AG10803 (cell line): ENCODE measurements around the gene SPOCK1.

Experiments
- DNase-seq: peaks from one replicate; pipeline ENCODE4 v3.0.0; 2010; ENCODE audit warnings: low read depth
- H3K4me3 ChIP-seq: 2 replicates; pipeline ENCODE4 v1.5.1; 2011; ENCODE audit warnings: mild to moderate bottlenecking, low read length, control low read depth
- CTCF ChIP-seq: conservative IDR thresholded peaks from 2 replicates; pipeline ENCODE4 v1.5.1; 2011; ENCODE audit warnings: mild to moderate bottlenecking, low read length, control low read depth, inconsistent platforms

The SPOCK1 gene

GRCh38 chr5:137200906-137201700 lies 298.0 kb downstream of the SPOCK1 start:
- no peak overlapping the region for H3K4me3 ChIP-seq
- TF ChIP-seq CTCF: no peak
- no peak for DNase-seq

GRCh38 chr5:137199966-137200365 lies 299.2 kb downstream of the SPOCK1 start:
- peak; percentile 40 for TF ChIP-seq CTCF
- no peak overlapping the region for H3K4me3 ChIP-seq
- DNase-seq: peak; percentile 78

GRCh38 chr5:137199201-137199600 lies 299.9 kb downstream of the SPOCK1 start:
- TF ChIP-seq CTCF: no peak
- no peak overlapping the region for H3K4me3 ChIP-seq
- DNase-seq: no peak

- DNase-seq: no peak
- H3K4me3 ChIP-seq: no peak overlapping the region
- no peak for TF ChIP-seq CTCF
Observed at GRCh38 chr5:137195483-137195882, 303.6 kb downstream of the SPOCK1 start.

- DNase-seq: no peak
- TF ChIP-seq CTCF: no peak
- no peak overlapping the region for H3K4me3 ChIP-seq
Observed at GRCh38 chr5:137194300-137194699, 304.8 kb downstream of the SPOCK1 start.

GRCh38 chr5:137192293-137192743 lies 306.8 kb downstream of the SPOCK1 start:
- no peak for TF ChIP-seq CTCF
- no peak overlapping the region for H3K4me3 ChIP-seq

GRCh38 chr5:137191179-137191578 lies 307.9 kb downstream of the SPOCK1 start:
- no peak overlapping the region for H3K4me3 ChIP-seq
- DNase-seq: peak; percentile 48
- TF ChIP-seq CTCF: no peak

More at GRCh38 chr5:137192293-137192743, 306.8 kb downstream of the SPOCK1 start:
- DNase-seq: peak; percentile 51
